GM12878 (cell line): ENCODE measurements around the gene STPG3. TPM values are rescaled to one million over a fixed set of nuclear protein-coding genes. Genes with fewer than 3 reads are reported as not detected.

Experiments used
- ATAC-seq: fragments of 200-7000 bp; cut with Tn5 transposase; 3 replicates; pipeline ENCODE4 v1.9.1; 2020; ENCODE audit warnings: mild to moderate bottlenecking, moderate library complexity
- BruUV-seq: library from RNA; stranded (reverse); fragments of 400-500 nt; replicated peaks from 2 replicates; lab custom pipeline; 2021; lab: Mats Ljungman, UMichigan
- CTCF ChIA-PET: fragments of 300-600 bp; sonication (Branson Sonifier 250); formaldehyde crosslinking; extraction: SDS; loops from one replicate; lab custom pipeline; 2021; ENCODE audit warnings: inconsistent platforms; lab: Yijun Ruan, JAX
- POLR2A ChIA-PET: fragments of 350-600 bp; formaldehyde crosslinking; extraction: SDS; loops from one replicate; lab custom pipeline; 2021; ENCODE audit warnings: inconsistent platforms; lab: Charles Lee
- RAD21 ChIA-PET: fragments of 300-600 bp; sonication (Branson Sonifier 250); formaldehyde crosslinking; loops from one replicate; lab custom pipeline; 2023; ENCODE audit warnings: antibody characterized with exemption; ENCODE audit not compliant: unreplicated experiment; lab: Charles Lee
- SMC1A ChIA-PET: fragments of 300-600 bp; sonication (Branson Sonifier 250); formaldehyde crosslinking; loops from one replicate; lab custom pipeline; 2023; ENCODE audit not compliant: unreplicated experiment, uncharacterized antibody; lab: Charles Lee
- DNase-seq: peaks from one replicate; pipeline ENCODE4 v3.0.0-alpha.2; 2011; ENCODE audit warnings: low read depth, low spot score
- FAIRE-seq: peaks from 3 replicates; lab custom pipeline; 2011; peaks lifted over from hg19 to GRCh38; lab: Jason Lieb, UNC
- H2AFZ ChIP-seq: 2 replicates; pipeline ENCODE4 v1.6.0; 2011; ENCODE audit warnings: low read depth, low read length, control low read depth; ENCODE audit not compliant: control insufficient read depth
- H3K27ac ChIP-seq: 2 replicates; pipeline ENCODE4 v1.5.1; 2011; ENCODE audit warnings: control low read depth; ENCODE audit not compliant: control insufficient read depth, insufficient read depth
- H3K27me3 ChIP-seq, 2 experiments: replicated peaks in 1 of 2; 2 replicates each; pipeline versions ENCODE4 v1.6.0 to v1.6.1; 2011; ENCODE audit warnings: low read length in 1 of 2; ENCODE audit not compliant: control insufficient read depth in 2 of 2, insufficient read depth in 2 of 2
- H3K36me3 ChIP-seq, 2 experiments: 2 replicates each; pipeline ENCODE4 v1.5.1; 2011; ENCODE audit warnings: low read length in 1 of 2; ENCODE audit not compliant: control insufficient read depth in 2 of 2, insufficient read depth in 2 of 2
- H3K4me1 ChIP-seq: 2 replicates; pipeline ENCODE4 v1.6.1; 2011; ENCODE audit warnings: mild to moderate bottlenecking, low read length, moderate library complexity, mixed read lengths; ENCODE audit not compliant: control insufficient read depth, insufficient read depth
- H3K4me2 ChIP-seq: 2 replicates; pipeline ENCODE4 v1.6.0; 2011; ENCODE audit warnings: control low read depth; ENCODE audit not compliant: control insufficient read depth, insufficient read depth
- H3K4me3 ChIP-seq: fragments of 200-600 bp; sonication (generic); 2 replicates; pipeline ENCODE4 v1.5.1; 2016
- H3K79me2 ChIP-seq: 2 replicates; pipeline ENCODE4 v1.6.0; 2011; ENCODE audit warnings: low read length; ENCODE audit not compliant: control insufficient read depth, insufficient read depth
- H3K9ac ChIP-seq: 2 replicates; pipeline ENCODE4 v1.8.0; 2011; ENCODE audit warnings: low read length, control low read depth, mixed read lengths; ENCODE audit not compliant: control insufficient read depth, insufficient read depth
- H3K9me3 ChIP-seq: replicated peaks from 3 replicates; pipeline ENCODE4 v1.5.1; 2011; ENCODE audit warnings: mild to moderate bottlenecking, low read length; ENCODE audit not compliant: control insufficient read depth, insufficient read depth
- H4K20me1 ChIP-seq: 2 replicates; pipeline ENCODE4 v1.6.0; 2011; ENCODE audit not compliant: control insufficient read depth, insufficient read depth
- FOXK2 ChIP-seq: fragments of 450-650 bp; IDR thresholded peaks from 2 replicates; pipeline ENCODE4 v1.6.1; 2017; ENCODE audit warnings: mild to moderate bottlenecking, moderate library complexity
- MYB ChIP-seq: fragments of 150-350 bp; IDR thresholded peaks from 2 replicates; pipeline ENCODE4 v1.6.1; 2014; ENCODE audit warnings: mild to moderate bottlenecking, low read depth, low read length, borderline replicate concordance
- ZNF207 ChIP-seq: fragments of 450-650 bp; IDR thresholded peaks from 2 replicates; pipeline ENCODE4 v1.6.1; 2014; ENCODE audit warnings: antibody characterized with exemption, mild to moderate bottlenecking, borderline replicate concordance
- WGBS: methylation state at CpG from one replicate; pipeline ENCODE4 v1.1.6; 2016; ENCODE audit warnings: low lambda C conversion rate; ENCODE audit not compliant: insufficient replicate concordance, insufficient coverage; ENCODE audit errors: missing lambda C conversion rate; 5-methylcytosine and 5-hydroxymethylcytosine counted together
- in situ Hi-C: fragments of 300-500 bp; cut with MboI; formaldehyde crosslinking; loops from 9 replicates; pipeline ENCODE4 v1.14.3; 2018; ENCODE audit warnings: mixed read lengths
- intact Hi-C: fragments of 100-400 bp; cut with micrococcal nuclease; formaldehyde crosslinking; loops from one replicate; pipeline ENCODE4 v1.14.2; 2022; ENCODE audit not compliant: unreplicated experiment
- polyA plus RNA-seq, 11 experiments: library from polyadenylated mRNA; depleted of rRNA in 4 of 11; unstranded in 6 of 11; stranded (reverse) in 5 of 11; fragments of >200 nt; fragmentation: Nextera tagmentation in 4 of 11; fragmentation: Illumina TruSeq in 1 of 11; extraction: Ambion mirVana in 4 of 11; extraction: Trizol in 1 of 11; gene quantifications; 1 replicate in 1 of 11; 2 replicates in 10 of 11; pipeline versions ENCODE4 v1.2.1 to v1.2.3, GENCODE V29; 2011 to 2016; ENCODE audit warnings: inconsistent platforms in 2 of 11, missing spikeins in 2 of 11, low read depth in 1 of 11
- total RNA-seq, 4 experiments: library from RNA; depleted of rRNA in 3 of 4; stranded (reverse); fragments of >200 nt in 3 of 4; fragmentation: Illumina TruSeq in 1 of 4; extraction: Trizol in 1 of 4; gene quantifications; 2 replicates each; pipeline versions ENCODE4 v1.2.1 to v1.2.3, GENCODE V29; 2013 to 2021
- TF ChIP-seq, protein P1 (sequence below): fragments of 450-650 bp; IDR thresholded peaks from 2 replicates; pipeline ENCODE4 v1.6.1; 2018; ENCODE audit warnings: mild to moderate bottlenecking, low read depth, moderate library complexity; ENCODE audit not compliant: partially characterized antibody
- TF ChIP-seq, protein P2 (sequence below): fragments of 450-650 bp; IDR thresholded peaks from 2 replicates; pipeline ENCODE4 v1.6.1; 2017; ENCODE audit warnings: mild to moderate bottlenecking
- TF ChIP-seq, protein P3 (sequence below): IDR thresholded peaks from 2 replicates; pipeline ENCODE4 v1.6.1; 2012; ENCODE audit warnings: low read depth, low read length, improper control_type of control experiment

The STPG3 gene
- total and polyA plus RNA-seq, 10 of the 15 experiments (the other 5 are each of a cell fraction or from before 2014, with no cell fraction given): not detected

DNA sequence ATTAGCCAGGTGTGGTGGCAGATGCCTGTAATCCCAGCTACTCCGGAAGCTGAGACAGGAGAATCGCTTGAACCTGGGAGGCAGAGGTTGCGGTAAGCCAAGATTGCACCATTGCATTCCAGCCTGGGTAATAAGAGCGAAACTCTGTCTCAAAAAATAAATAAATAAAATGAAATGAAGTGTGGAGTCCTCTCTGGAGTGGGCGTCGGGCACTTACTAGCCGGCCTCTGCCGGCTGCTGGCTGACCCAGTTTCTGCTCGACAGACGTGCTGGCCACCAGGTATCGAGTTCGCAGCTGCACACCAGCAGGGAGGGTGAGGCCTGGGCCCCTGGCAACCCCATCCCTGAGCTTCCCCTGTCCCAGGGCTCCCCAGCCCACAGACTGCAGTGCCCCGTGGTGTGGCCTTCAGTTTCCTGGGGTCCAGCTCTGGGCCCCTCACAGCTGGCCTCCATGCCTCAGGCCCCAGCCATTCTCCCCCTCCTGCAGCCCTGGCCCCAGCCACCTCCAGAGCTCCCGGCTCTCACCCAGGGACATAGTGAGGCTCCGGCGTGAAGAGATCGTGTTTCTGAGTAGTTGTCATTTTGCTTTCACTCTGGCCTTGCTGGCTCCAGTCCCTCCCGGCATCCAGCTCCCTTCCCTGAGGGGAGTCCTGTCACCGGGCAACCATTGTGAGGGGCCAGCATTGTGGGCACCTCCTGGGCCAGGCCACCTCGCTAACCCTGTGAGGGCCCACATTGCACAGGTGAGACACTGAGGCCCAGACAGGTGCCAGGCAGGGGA, 3.8 kb upstream of the STPG3 start (continued):
- TF ChIP-seq, protein P1, sequence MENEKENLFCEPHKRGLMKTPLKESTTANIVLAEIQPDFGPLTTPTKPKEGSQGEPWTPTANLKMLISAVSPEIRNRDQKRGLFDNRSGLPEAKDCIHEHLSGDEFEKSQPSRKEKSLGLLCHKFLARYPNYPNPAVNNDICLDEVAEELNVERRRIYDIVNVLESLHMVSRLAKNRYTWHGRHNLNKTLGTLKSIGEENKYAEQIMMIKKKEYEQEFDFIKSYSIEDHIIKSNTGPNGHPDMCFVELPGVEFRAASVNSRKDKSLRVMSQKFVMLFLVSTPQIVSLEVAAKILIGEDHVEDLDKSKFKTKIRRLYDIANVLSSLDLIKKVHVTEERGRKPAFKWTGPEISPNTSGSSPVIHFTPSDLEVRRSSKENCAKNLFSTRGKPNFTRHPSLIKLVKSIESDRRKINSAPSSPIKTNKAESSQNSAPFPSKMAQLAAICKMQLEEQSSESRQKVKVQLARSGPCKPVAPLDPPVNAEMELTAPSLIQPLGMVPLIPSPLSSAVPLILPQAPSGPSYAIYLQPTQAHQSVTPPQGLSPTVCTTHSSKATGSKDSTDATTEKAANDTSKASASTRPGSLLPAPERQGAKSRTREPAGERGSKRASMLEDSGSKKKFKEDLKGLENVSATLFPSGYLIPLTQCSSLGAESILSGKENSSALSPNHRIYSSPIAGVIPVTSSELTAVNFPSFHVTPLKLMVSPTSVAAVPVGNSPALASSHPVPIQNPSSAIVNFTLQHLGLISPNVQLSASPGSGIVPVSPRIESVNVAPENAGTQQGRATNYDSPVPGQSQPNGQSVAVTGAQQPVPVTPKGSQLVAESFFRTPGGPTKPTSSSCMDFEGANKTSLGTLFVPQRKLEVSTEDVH: no peak
- TF ChIP-seq ZNF207 (no peak), FOXK2 (no peak), MYB (no peak)

DNA sequence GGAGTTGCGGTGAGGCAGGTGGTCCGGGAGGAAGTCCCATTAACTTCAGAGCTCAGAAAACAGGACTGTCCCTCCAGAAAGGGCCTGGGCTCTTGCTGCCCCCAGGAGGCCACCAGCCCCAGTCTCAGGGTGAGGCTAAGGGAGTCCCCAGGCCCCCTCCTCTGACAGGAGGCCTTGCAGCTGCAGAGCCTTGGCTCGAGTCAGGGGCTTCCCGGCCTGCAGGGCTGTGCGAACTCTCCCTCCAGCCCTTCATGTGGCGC, 3.2 kb upstream of the STPG3 start:
- Histone ChIP-seq H3K27me3 (no peaks in the 10 kb centered on the region), H4K20me1 (no peaks in the 10 kb centered on the region), H3K4me2 (no peak overlapping the region), H3K27ac (no peak overlapping the region), H3K4me1 (peaks cover 15% of the 10 kb centered on the region), H3K9me3 (no peaks in the 10 kb centered on the region), H3K36me3 (peaks cover 6 to 7% of the 10 kb centered on the region in 2 experiments), H3K4me3 (no peak overlapping the region), H3K79me2 (peaks cover 8% of the 10 kb centered on the region)
- ChIA-PET SMC1A (no interaction called here), POLR2A (interaction anchor here (0.6 kb wide), 1 partner anchor 15 kb away, joined by 3 read pairs; no protein-coding TSS in a partner anchor), CTCF (no interaction called here)
- no TSS peak for BruUV-seq
- ATAC-seq: no peak
- in situ Hi-C loops: no loop called here
- WGBS: 63% methylated on average over 6 of the region's 6 CpGs
- intact Hi-C loops: no loop called here
- no peak for DNase-seq
- FAIRE-seq: no peak
- TF ChIP-seq, protein P2, sequence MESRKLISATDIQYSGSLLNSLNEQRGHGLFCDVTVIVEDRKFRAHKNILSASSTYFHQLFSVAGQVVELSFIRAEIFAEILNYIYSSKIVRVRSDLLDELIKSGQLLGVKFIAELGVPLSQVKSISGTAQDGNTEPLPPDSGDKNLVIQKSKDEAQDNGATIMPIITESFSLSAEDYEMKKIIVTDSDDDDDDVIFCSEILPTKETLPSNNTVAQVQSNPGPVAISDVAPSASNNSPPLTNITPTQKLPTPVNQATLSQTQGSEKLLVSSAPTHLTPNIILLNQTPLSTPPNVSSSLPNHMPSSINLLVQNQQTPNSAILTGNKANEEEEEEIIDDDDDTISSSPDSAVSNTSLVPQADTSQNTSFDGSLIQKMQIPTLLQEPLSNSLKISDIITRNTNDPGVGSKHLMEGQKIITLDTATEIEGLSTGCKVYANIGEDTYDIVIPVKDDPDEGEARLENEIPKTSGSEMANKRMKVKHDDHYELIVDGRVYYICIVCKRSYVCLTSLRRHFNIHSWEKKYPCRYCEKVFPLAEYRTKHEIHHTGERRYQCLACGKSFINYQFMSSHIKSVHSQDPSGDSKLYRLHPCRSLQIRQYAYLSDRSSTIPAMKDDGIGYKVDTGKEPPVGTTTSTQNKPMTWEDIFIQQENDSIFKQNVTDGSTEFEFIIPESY: no peak
- TF ChIP-seq, protein P3, sequence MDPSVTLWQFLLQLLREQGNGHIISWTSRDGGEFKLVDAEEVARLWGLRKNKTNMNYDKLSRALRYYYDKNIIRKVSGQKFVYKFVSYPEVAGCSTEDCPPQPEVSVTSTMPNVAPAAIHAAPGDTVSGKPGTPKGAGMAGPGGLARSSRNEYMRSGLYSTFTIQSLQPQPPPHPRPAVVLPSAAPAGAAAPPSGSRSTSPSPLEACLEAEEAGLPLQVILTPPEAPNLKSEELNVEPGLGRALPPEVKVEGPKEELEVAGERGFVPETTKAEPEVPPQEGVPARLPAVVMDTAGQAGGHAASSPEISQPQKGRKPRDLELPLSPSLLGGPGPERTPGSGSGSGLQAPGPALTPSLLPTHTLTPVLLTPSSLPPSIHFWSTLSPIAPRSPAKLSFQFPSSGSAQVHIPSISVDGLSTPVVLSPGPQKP: no peak
- TF ChIP-seq, all 136 proteins: peak for 0
- Histone ChIP-seq H3K9ac (no peak overlapping the region), H2AFZ (no peak overlapping the region)
- RAD21 ChIA-PET: no interaction called here
